ENCODE data around the gene MEN1. TPM values are rescaled to one million over a fixed set of nuclear protein-coding genes. Genes with fewer than 3 reads are reported as not detected.

The MEN1 gene
- total RNA-seq, 1 donor from 2014 or later, result 57.9 TPM

DNA sequence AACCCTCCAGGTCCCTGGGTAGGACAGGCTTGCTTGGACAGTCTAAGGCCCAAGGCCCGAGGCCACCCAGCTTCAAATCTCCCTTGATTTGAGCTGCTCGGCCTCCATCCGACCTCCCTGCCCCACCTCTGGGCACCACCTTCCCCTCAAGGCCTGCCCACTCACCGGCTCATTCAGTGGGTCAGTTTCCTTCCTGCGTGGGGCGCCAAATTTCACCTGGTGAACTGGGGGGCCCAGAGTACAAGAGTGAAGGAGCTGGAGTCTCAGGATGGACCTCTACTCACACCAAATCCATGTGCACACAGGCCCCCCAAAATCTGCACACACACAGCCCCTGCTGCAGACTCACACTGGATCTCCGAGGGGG, 11.1 kb downstream of the MEN1 start:
- no peaks in the 10 kb centered on the region for H3K36me3 Mint-ChIP-seq (ENCODE audit: low read depth)
- H3K9me3 Mint-ChIP-seq, result no peaks in the 10 kb centered on the region
- H3K27ac Mint-ChIP-seq (ENCODE audit: unreplicated experiment), result no peak overlapping the region
- DNase-seq (ENCODE audit: low read depth, low spot score), result no peak
- no peak for TF ChIP-seq CTCF (conservative IDR thresholded peaks at IDR 0.05)
- H3K4me3 Mint-ChIP-seq, result no peak overlapping the region
- H3K27me3 Mint-ChIP-seq (ENCODE audit: low read depth), result no peaks in the 10 kb centered on the region
- peaks cover 10% of the 10 kb centered on the region for H3K4me1 Mint-ChIP-seq

GRCh38 chr11:64796757-64797541, 13.4 kb downstream of the MEN1 start:
- DNase-seq (ENCODE audit: low read depth, low spot score), result no peak
- Mint-ChIP-seq H3K4me1 (no peaks in the 10 kb centered on the region), H3K27me3 (ENCODE audit: low read depth) (no peaks in the 10 kb centered on the region), H3K4me3 (no peak overlapping the region), H3K27ac (ENCODE audit: unreplicated experiment) (no peak overlapping the region), H3K9me3 (no peaks in the 10 kb centered on the region), H3K36me3 (ENCODE audit: low read depth) (no peaks in the 10 kb centered on the region)
- TF ChIP-seq CTCF (conservative IDR thresholded peaks at IDR 0.05), result no peak

GRCh38 chr11:64796047-64796756, 14.1 kb downstream of the MEN1 start:
- no peak for TF ChIP-seq CTCF (conservative IDR thresholded peaks at IDR 0.05)
- Mint-ChIP-seq H3K9me3 (no peaks in the 10 kb centered on the region), H3K27me3 (ENCODE audit: low read depth) (no peaks in the 10 kb centered on the region), H3K36me3 (ENCODE audit: low read depth) (no peaks in the 10 kb centered on the region), H3K27ac (ENCODE audit: unreplicated experiment) (no peak overlapping the region), H3K4me3 (no peak overlapping the region), H3K4me1 (no peaks in the 10 kb centered on the region)
- DNase-seq (ENCODE audit: low read depth, low spot score), result no peak

- DNase-seq (ENCODE audit: low read depth, low spot score), result no peak
- Mint-ChIP-seq H3K4me1 (no peaks in the 10 kb centered on the region), H3K4me3 (no peak overlapping the region), H3K27me3 (ENCODE audit: low read depth) (no peaks in the 10 kb centered on the region), H3K36me3 (ENCODE audit: low read depth) (no peaks in the 10 kb centered on the region), H3K9me3 (no peaks in the 10 kb centered on the region), H3K27ac (ENCODE audit: unreplicated experiment) (no peak overlapping the region)
- no peak for TF ChIP-seq CTCF (conservative IDR thresholded peaks at IDR 0.05)
Observed at GRCh38 chr11:64794526-64794925, 15.8 kb downstream of the MEN1 start.

GRCh38 chr11:64793271-64794160, 16.8 kb downstream of the MEN1 start:
- Mint-ChIP-seq H3K27ac (ENCODE audit: unreplicated experiment) (no peak overlapping the region), H3K9me3 (no peaks in the 10 kb centered on the region), H3K36me3 (ENCODE audit: low read depth) (no peaks in the 10 kb centered on the region), H3K27me3 (ENCODE audit: low read depth) (no peaks in the 10 kb centered on the region), H3K4me1 (no peaks in the 10 kb centered on the region), H3K4me3 (no peak overlapping the region)
- no peak for DNase-seq (ENCODE audit: low read depth, low spot score)
- TF ChIP-seq CTCF (conservative IDR thresholded peaks at IDR 0.05), result no peak
